HL-60 (cell line): Measurements from ENCODE around the gene NAIF1.

Experiments
- POLR2AphosphoS5 ChIP-seq: IDR thresholded peaks from 2 replicates; pipeline ENCODE4 v1.6.1; 2012; ENCODE audit warnings: low read depth
- SPI1 ChIP-seq: IDR thresholded peaks from 2 replicates; pipeline ENCODE4 v1.6.1; 2012; ENCODE audit warnings: low read depth, mild to moderate bottlenecking, borderline replicate concordance
- TF ChIP-seq, protein P1 (sequence below): IDR thresholded peaks from one replicate; pipeline ENCODE4 v1.5.1; 2011; ENCODE audit warnings: low read length, control low read depth, inconsistent platforms; ENCODE audit not compliant: insufficient read depth
- TF ChIP-seq, protein P2 (sequence below): IDR thresholded peaks from 2 replicates; pipeline ENCODE4 v1.6.1; 2012; ENCODE audit warnings: low read depth; ENCODE audit not compliant: insufficient replicate concordance

DNA sequence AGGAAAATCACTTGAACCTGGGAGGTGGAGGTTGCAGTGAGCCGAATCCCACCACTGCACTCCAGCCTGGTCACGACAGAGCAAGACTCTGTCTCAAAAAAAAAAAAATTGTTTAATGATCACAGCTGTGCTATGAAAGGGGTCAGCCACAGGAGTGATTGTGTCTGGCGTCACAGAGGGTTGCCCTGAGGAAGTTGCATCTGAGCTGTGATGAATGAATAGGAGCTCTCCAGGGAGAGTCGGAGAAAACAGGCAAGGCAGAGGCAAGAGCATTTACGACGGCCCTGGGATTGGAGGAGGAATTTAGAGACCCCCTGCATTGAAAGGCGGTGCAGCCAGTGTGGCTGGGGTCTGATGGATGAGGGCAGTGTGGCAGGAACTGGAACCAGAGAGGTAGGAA lies 25.1 kb downstream of the NAIF1 start:
- TF ChIP-seq, protein P1, sequence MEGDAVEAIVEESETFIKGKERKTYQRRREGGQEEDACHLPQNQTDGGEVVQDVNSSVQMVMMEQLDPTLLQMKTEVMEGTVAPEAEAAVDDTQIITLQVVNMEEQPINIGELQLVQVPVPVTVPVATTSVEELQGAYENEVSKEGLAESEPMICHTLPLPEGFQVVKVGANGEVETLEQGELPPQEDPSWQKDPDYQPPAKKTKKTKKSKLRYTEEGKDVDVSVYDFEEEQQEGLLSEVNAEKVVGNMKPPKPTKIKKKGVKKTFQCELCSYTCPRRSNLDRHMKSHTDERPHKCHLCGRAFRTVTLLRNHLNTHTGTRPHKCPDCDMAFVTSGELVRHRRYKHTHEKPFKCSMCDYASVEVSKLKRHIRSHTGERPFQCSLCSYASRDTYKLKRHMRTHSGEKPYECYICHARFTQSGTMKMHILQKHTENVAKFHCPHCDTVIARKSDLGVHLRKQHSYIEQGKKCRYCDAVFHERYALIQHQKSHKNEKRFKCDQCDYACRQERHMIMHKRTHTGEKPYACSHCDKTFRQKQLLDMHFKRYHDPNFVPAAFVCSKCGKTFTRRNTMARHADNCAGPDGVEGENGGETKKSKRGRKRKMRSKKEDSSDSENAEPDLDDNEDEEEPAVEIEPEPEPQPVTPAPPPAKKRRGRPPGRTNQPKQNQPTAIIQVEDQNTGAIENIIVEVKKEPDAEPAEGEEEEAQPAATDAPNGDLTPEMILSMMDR: no peak
- TF ChIP-seq, protein P2, sequence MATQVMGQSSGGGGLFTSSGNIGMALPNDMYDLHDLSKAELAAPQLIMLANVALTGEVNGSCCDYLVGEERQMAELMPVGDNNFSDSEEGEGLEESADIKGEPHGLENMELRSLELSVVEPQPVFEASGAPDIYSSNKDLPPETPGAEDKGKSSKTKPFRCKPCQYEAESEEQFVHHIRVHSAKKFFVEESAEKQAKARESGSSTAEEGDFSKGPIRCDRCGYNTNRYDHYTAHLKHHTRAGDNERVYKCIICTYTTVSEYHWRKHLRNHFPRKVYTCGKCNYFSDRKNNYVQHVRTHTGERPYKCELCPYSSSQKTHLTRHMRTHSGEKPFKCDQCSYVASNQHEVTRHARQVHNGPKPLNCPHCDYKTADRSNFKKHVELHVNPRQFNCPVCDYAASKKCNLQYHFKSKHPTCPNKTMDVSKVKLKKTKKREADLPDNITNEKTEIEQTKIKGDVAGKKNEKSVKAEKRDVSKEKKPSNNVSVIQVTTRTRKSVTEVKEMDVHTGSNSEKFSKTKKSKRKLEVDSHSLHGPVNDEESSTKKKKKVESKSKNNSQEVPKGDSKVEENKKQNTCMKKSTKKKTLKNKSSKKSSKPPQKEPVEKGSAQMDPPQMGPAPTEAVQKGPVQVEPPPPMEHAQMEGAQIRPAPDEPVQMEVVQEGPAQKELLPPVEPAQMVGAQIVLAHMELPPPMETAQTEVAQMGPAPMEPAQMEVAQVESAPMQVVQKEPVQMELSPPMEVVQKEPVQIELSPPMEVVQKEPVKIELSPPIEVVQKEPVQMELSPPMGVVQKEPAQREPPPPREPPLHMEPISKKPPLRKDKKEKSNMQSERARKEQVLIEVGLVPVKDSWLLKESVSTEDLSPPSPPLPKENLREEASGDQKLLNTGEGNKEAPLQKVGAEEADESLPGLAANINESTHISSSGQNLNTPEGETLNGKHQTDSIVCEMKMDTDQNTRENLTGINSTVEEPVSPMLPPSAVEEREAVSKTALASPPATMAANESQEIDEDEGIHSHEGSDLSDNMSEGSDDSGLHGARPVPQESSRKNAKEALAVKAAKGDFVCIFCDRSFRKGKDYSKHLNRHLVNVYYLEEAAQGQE: no peak
- no peak for TF ChIP-seq POLR2AphosphoS5
- no peak for TF ChIP-seq SPI1
